Upper lobe of left lung (tissue), 6 donors: ENCODE results near the gene TOMM40L. TPM values are rescaled to one million over a fixed set of nuclear protein-coding genes. Genes with fewer than 3 reads are reported as not detected.

Source experiments
- ATAC-seq, 2 donors: fragments of 200-7000 bp; cut with Tn5 transposase; one replicate each; pipeline ENCODE4 v1.9.1; 2022; ENCODE audit warnings: mild to moderate bottlenecking in 2 of 2, moderate library complexity in 2 of 2; ENCODE audit not compliant: low FRiP score in 2 of 2
- DNase-seq, 2 donors: peaks; one replicate each; pipeline ENCODE4 v3.0.0-alpha.2; 2019 to 2020
- H3K27ac ChIP-seq, 4 donors: fragments of 200-600 bp; sonication (generic); one replicate each; pipeline ENCODE4 v1.5.1; 2016 to 2019
- H3K27me3 ChIP-seq, 4 donors: fragments of 200-600 bp; sonication (generic); one replicate each; pipeline ENCODE4 v1.5.1; 2017 to 2019
- H3K36me3 ChIP-seq, 4 donors: fragments of 200-600 bp; sonication (generic); one replicate each; pipeline ENCODE4 v1.5.1; 2016 to 2019
- H3K4me1 ChIP-seq, 4 donors: fragments of 200-600 bp; sonication (generic); one replicate each; pipeline ENCODE4 v1.5.1; 2018 to 2019
- H3K4me3 ChIP-seq, 4 donors: fragments of 200-600 bp; sonication (generic); one replicate each; pipeline ENCODE4 v1.5.1; 2017 to 2019; ENCODE audit warnings: mild to moderate bottlenecking in 2 of 4, moderate library complexity in 1 of 4
- H3K9me3 ChIP-seq, 4 donors: fragments of 200-600 bp; sonication (generic); one replicate each; pipeline ENCODE4 v1.5.1; 2018 to 2019
- CTCF ChIP-seq, 6 experiments: fragments of 450-650 bp in 4 of 6; fragments of 200-600 bp in 2 of 6; sonication (generic) in 2 of 6; IDR thresholded peaks; one replicate each; pipeline ENCODE4 v1.5.1; 2016 to 2019; ENCODE audit warnings: antibody characterized with exemption in 6 of 6
- EP300 ChIP-seq, 4 donors: sonication (generic); formaldehyde crosslinking; IDR thresholded peaks; one replicate each; pipeline ENCODE4 v1.5.1; 2017; ENCODE audit warnings: antibody characterized with exemption in 4 of 4, control low read depth in 2 of 4
- POLR2A ChIP-seq, 4 donors: fragments of 450-650 bp; IDR thresholded peaks; one replicate each; pipeline ENCODE4 v1.5.1; 2016 to 2017; ENCODE audit warnings: antibody characterized with exemption in 4 of 4, mild to moderate bottlenecking in 2 of 4
- POLR2AphosphoS5 ChIP-seq, 2 donors: sonication (generic); formaldehyde crosslinking; IDR thresholded peaks; one replicate each; pipeline ENCODE4 v1.5.1; 2017; ENCODE audit warnings: antibody characterized with exemption in 2 of 2
- WGBS, 2 donors: methylation state at CpG; one replicate each; pipeline ENCODE4 v1.1.5; 2017 to 2018; 5-methylcytosine and 5-hydroxymethylcytosine counted together
- total RNA-seq, 6 donors: library from RNA; depleted of rRNA in 4 of 6; stranded (reverse); fragments of >200 nt in 4 of 6; gene quantifications; one replicate each; pipeline versions ENCODE4 v1.1.0 to v1.2.1, GENCODE V29; 2016 to 2021
- donor health status: DM: no; HTN: no; CAD: no; lungs with moderate emphysema.
- donor health status: DM: no; HTN: yes; CAD: no; lungs with severe emphysema.

The TOMM40L gene
- total RNA-seq, 6 donors from 2014 or later = 3.1 to 14.4 (median 9.9) TPM

GRCh38 chr1:161179698-161180097, 46.2 kb upstream of the TOMM40L start:
- Histone ChIP-seq H3K4me1 (peaks cover 25 to 36% (median 29%) of the 10 kb centered on the region in 4 donors), H3K36me3 (peaks cover 0 to 14% (median 7%) of the 10 kb centered on the region in 4 donors), H3K27ac (no peak overlapping the region), H3K4me3 (no peak overlapping the region), H3K27me3 (no peaks in the 10 kb centered on the region), H3K9me3 (no peaks in the 10 kb centered on the region)
- DNase-seq (no peak), ATAC-seq (no peak)
- no peak for TF ChIP-seq POLR2AphosphoS5 (IDR thresholded peaks at IDR 0.05)
- no peak for TF ChIP-seq CTCF (IDR thresholded peaks at IDR 0.05)
- no peak for TF ChIP-seq EP300 (IDR thresholded peaks at IDR 0.05)
- TF ChIP-seq POLR2A (IDR thresholded peaks at IDR 0.05) = no peak
- WGBS, 2 donors = 77 to 92% methylated on average over 3 of the region's 3 CpGs

GRCh38 chr1:161180639-161181038, 45.2 kb upstream of the TOMM40L start:
- no peak for TF ChIP-seq EP300 (IDR thresholded peaks at IDR 0.05)
- TF ChIP-seq POLR2A (IDR thresholded peaks at IDR 0.05) = no peak
- peak in 1 of 6 experiments; percentile 22 for TF ChIP-seq CTCF (IDR thresholded peaks at IDR 0.05)
- TF ChIP-seq POLR2AphosphoS5 (IDR thresholded peaks at IDR 0.05) = no peak
- ATAC-seq (no peak), DNase-seq (no peak)

GRCh38 chr1:161182214-161182613, 43.6 kb upstream of the TOMM40L start:
- Histone ChIP-seq H3K27me3 (no peaks in the 10 kb centered on the region), H3K9me3 (no peaks in the 10 kb centered on the region), H3K4me3 (no peak overlapping the region), H3K4me1 (peaks cover 37 to 42% (median 39%) of the 10 kb centered on the region in 4 donors), H3K27ac (peak overlapping the region in 3 of 4 donors; percentile 43 to 68 (median 60)), H3K36me3 (no peaks in the 10 kb centered on the region)
- TF ChIP-seq CTCF (IDR thresholded peaks at IDR 0.05) (no peak), EP300 (IDR thresholded peaks at IDR 0.05) (no peak), POLR2A (IDR thresholded peaks at IDR 0.05) (no peak), POLR2AphosphoS5 (IDR thresholded peaks at IDR 0.05) (no peak)
- 84 to 100% methylated on average over 1 of the region's 1 CpG for WGBS, 2 donors
- DNase-seq (no peak), ATAC-seq (no peak)

More at GRCh38 chr1:161180639-161181038, 45.2 kb upstream of the TOMM40L start:
- no peaks in the 10 kb centered on the region for H3K9me3 ChIP-seq
- peaks cover 34 to 43% (median 36%) of the 10 kb centered on the region in 4 donors for H3K4me1 ChIP-seq
- no peaks in the 10 kb centered on the region for H3K27me3 ChIP-seq
- H3K27ac ChIP-seq = no peak overlapping the region
- no peak overlapping the region for H3K4me3 ChIP-seq
- H3K36me3 ChIP-seq = peaks cover 0 to 4% (median under 1%) of the 10 kb centered on the region in 4 donors
- WGBS, 2 donors = 67 to 71% methylated on average over 1 of the region's 1 CpG

GRCh38 chr1:161185282-161185682, 40.6 kb upstream of the TOMM40L start:
- Histone ChIP-seq H3K27me3 (no peaks in the 10 kb centered on the region), H3K9me3 (no peaks in the 10 kb centered on the region), H3K4me1 (peaks cover 33 to 40% (median 34%) of the 10 kb centered on the region in 4 donors), H3K4me3 (no peak overlapping the region), H3K36me3 (no peaks in the 10 kb centered on the region), H3K27ac (peak overlapping the region; percentile 48 to 79 (median 73))
- ATAC-seq (peak; percentile 89), DNase-seq (peak in 1 of 2 donors; percentile 81)
- TF ChIP-seq POLR2A (IDR thresholded peaks at IDR 0.05) = peak in 2 of 4 donors; percentile 14 to 19
- no peak for TF ChIP-seq CTCF (IDR thresholded peaks at IDR 0.05)
- TF ChIP-seq POLR2AphosphoS5 (IDR thresholded peaks at IDR 0.05) = peak; percentile 47 to 80
- WGBS, 2 donors = 3 to 4% methylated on average over 3 of the region's 3 CpGs

- Histone ChIP-seq H3K36me3 (no peaks in the 10 kb centered on the region), H3K4me1 (peaks cover 33 to 40% (median 34%) of the 10 kb centered on the region in 4 donors), H3K4me3 (no peak overlapping the region), H3K9me3 (no peaks in the 10 kb centered on the region), H3K27ac (peak overlapping the region; percentile 48 to 79 (median 73)), H3K27me3 (no peaks in the 10 kb centered on the region)
- 12 to 26% methylated on average over 2 of the region's 2 CpGs for WGBS, 2 donors
- DNase-seq (no peak), ATAC-seq (peak in 1 of 2 donors; percentile 65)
- no peak for TF ChIP-seq EP300 (IDR thresholded peaks at IDR 0.05)
- TF ChIP-seq POLR2A (IDR thresholded peaks at IDR 0.05) = peak in 1 of 4 donors; percentile 5
- TF ChIP-seq CTCF (IDR thresholded peaks at IDR 0.05) = no peak
Measured at GRCh38 chr1:161185732-161186311, 40.0 kb upstream of the TOMM40L start.
